Stimulated activated CD4-positive, alpha-beta T cell treated with anti-CD3 and anti-CD28 coated beads, Interleukin-12 subunit alpha, Interleukin-12 subunit beta, amount 100 ng/mL, for 24 hours (primary cell): ENCODE data around the gene CD33.
A peak's percentile ranks its signal among the peaks of the same experiment; 100 is the strongest.
"Not testable (repeated sequence)": the region's sequence is repeated elsewhere in the genome, so short reads cannot be mapped to it uniquely, and the experiment has no call there.

Experiments
- DNase-seq, 2 experiments: peaks; one replicate each; pipeline ENCODE4 v3.0.0-alpha.2; 2020; ENCODE audit warnings: low read depth in 2 of 2

The CD33 gene

DNA sequence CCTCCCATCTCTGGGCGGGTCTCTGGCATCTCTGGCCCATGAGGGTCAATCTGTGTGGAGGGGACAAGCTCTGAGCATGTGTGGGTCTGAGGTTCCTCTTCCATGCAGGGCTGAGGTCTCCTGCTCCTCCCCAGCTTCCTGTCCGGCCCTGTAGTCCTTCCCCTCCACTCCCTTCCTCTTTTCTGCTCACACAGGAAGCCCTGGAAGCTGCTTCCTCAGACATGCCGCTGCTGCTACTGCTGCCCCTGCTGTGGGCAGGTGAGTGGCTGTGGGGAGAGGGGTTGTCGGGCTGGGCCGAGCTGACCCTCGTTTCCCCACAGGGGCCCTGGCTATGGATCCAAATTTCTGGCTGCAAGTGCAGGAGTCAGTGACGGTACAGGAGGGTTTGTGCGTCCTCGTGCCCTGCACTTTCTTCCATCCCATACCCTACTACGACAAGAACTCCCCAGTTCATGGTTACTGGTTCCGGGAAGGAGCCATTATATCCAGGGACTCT lies at the start of gene CD33:
Gene CD33 (plus strand): TSS at position 183 of the 496 bp plus-strand sequence. CDS start 39 bp downstream, at position 222.
- DNase-seq, result not testable (repeated sequence)

DNA sequence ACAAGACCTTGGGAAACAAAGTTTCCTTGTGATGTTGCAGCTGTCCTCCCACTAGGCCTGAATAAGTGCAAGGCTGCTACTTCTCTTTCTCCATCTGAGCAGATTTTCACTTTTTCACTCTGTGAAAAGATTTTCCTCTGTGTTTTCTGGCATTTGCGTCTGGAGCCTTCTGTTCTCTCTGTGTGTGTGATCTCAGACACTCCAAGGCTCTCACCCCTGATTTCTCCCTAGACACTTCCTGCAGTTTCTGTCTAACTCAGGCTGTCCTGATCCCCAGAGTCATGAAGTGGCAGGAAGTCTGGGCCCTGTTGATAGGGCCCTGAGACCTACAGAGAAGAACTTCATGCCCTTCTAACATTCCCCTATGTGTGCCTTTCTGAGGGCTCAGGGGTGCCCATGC lies 45.6 kb upstream of the CD33 start:
- no peak for DNase-seq

- DNase-seq, result no peak
Measured at GRCh38 chr19:51181377-51181912, 43.4 kb upstream of the CD33 start.

DNA sequence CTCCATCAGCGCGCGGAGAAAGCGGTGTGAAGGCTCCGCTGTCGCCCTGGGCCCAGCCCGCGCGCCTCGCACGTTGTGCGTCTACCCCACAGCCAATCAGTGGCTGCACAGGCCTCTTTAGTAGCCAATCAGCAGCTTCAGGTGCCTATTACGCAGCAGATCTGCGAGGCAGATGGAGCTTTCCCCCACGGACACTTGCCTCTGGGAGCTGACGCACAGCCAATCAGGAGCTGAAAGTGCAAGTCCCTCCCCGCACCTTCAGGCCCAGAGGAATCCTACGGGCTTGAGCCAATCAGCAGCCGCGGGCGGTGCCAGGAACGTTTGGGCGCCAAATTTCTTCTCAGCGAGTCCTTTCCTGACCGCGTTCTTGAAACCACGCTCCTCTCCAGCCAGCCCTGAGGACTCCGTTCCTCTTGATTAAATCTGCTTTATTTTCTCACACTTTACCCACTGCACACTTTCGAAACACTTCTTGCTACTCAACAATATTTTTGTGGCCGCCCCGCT lies 42.9 kb upstream of the CD33 start:
- peak in 1 of 2 experiments; percentile 22 for DNase-seq

- DNase-seq, result no peak
Measured at GRCh38 chr19:51183629-51184028, 41.3 kb upstream of the CD33 start.

DNA sequence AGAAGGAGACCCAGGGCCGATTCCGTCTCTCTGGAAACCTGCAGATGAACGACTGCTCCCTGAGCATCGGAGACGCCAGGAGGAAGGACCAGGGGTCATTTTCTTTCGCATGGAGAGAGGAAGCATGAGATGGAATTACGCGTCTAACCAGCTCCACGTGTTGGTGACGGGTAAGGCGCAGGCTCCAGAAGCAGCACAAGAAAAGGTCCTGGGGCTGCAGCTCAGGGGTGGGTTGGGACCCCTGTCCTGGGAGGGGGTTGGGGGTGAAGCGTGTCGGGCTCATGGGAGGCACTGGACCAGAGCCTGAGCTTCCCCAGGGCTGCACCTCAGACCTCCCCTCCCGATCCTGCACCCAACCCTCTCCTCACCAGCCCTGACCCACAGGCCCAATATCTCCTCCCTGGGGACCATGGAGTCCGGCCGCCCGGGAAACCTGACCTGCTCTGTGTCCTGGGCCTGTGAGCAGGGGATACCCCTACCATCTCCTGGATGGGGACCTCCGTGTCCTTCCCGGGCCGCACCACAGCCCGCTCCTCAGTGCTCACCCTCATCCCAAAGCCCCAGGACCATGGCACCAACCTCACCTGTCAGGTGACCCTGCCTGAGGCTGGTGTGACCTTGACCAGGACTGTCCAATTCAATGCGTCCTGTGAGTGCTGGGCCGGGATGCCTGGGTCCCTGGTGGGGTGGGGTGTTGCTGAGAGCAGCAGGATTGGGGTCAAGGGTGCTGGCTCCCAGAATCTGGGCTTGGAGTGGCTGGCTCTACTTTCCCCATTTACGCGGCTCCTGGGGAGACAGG lies 39.6 kb upstream of the CD33 start:
- no peak for DNase-seq

DNA sequence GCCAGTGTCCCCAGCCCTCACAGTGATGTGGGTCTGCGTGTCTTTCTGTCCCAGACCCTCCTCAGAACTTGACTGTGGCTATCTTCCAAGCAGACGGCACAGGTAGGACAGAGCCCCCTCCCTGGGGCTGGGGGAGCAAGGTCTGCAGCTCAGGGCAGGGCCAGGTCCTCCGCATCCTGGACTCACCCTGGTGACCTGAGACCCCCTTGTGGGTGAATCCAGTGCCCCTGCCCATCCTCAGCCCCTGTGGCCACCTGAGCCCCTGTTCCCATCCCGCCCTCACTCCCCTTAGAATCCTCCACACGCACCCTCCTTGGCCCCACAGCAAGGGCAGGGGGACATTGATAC lies 39.0 kb upstream of the CD33 start:
- no peak for DNase-seq

- DNase-seq, result no peak
Measured at GRCh38 chr19:51186323-51186722, 38.6 kb upstream of the CD33 start.

GRCh38 chr19:51187395-51188226 lies 37.3 kb upstream of the CD33 start:
- no peak for DNase-seq

GRCh38 chr19:51188227-51188559 lies 36.7 kb upstream of the CD33 start:
- DNase-seq, result no peak

DNA sequence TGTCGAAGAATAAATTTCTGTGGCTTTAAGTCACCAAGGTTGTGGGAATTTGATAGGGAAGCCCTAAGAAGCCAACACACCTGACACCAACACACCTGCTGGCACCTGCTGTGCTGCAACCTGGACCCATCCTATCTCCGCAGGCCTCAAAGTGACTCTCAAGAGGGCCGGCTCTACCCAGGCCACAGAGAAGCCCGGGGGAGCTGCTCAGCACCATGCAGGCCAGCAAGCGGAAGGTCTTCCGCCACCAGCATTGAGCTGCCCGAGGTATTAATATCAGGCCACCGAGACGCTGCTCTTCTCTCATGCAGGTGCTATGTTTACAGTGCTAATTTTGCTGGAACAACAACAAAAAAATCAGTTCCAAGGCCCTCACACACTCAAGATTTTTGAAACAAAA lies 32.2 kb upstream of the CD33 start:
- no peak for DNase-seq

GRCh38 chr19:51194527-51195315 lies 30.2 kb upstream of the CD33 start:
- DNase-seq, result no peak

DNA sequence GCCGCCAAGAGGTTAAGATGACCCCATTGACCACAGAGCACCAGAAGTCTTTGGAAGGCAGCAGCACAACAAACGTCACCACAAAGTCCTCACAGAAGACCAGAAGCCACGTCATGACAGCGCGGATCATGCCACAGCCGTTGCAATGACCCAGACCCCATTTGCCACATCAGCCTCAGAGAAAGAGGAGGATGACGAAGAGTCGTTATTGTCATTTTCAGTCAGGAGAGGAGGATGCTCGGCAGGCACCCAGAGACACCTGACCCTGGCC lies 29.6 kb upstream of the CD33 start:
- DNase-seq, result no peak

GRCh38 chr19:51195616-51196015 lies 29.3 kb upstream of the CD33 start:
- DNase-seq, result no peak

DNA sequence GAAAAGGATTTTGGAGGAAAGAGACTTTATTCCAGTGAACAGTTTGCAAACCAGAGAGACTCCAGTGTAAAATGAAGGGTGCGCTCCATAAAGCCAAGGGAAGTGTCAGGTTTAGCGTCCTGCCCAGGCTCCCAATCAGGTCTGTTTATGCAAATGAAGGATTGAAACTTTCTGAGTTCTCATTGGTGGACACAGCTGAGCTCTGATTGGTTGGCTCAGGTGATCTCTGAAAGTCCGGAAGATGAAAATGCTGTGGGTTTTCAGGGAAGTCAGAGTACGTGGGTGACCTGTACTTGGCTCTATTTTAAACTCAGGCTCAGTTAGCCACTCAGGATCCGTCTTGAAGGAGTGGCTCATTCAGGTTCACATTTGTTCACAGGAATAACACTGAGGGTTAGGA lies 28.7 kb upstream of the CD33 start:
- no peak for DNase-seq

GRCh38 chr19:51198641-51199040 lies 26.2 kb upstream of the CD33 start:
- DNase-seq, result no peak

DNA sequence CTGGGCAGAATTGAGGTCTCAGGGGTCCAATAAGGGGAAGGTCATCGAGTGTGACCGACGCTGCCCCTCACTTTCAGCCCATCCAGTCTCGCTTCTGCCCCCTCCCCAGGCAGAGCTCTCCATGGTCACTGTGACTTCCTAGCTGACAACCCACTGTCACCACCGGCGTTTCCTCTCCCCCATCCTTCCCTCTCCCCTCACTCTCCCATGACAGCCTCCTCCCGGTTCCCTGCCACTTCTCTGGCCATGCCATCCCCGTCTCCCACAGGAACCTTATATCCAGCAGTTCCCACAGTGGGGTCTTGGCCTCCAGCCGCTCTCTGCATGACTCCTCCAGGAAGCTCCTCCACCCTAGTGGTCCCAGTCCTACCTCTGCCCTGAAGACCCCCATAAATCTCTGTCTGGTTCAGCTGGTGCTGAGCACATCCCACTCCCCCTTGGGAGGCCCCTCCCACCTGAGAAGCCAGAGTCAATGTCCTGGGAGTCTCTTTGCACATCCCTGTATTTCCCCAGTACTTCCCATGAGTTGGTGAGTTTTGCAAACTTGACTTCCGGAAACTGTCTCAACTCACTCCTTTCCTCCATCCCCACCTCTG lies 24.7 kb upstream of the CD33 start:
- DNase-seq, result no peak

GRCh38 chr19:51201712-51202111 lies 23.2 kb upstream of the CD33 start:
- no peak for DNase-seq

DNA sequence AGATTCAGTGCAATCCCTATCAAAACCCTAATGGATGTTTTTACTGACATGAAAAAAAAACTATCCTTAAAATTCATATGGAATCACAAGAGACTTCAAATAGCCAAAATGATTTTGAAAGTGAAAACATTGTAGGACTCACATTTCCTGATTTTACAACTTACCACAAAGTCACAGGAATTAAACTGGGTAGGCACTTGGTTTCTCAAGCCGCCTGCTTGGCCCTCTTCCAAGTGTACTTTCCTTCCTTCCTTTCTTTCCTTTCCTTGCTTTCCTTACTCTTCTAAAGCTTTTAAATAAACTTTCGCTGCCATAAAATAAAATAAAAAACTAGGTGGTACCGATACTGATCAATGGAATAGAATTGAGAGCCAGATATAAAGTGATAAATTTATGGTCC lies 21.0 kb upstream of the CD33 start:
- DNase-seq, result no peak

- no peak for DNase-seq
Measured at GRCh38 chr19:51204321-51204720, 20.6 kb upstream of the CD33 start.

- DNase-seq, result no peak
Measured at GRCh38 chr19:51207747-51208146, 17.1 kb upstream of the CD33 start.
